HG02973 (cell line): ENCODE data around the gene ZNF319.

Experiments used
- ATAC-seq: cut with Tn5 transposase; IDR thresholded peaks from one replicate; pipeline ENCODE4 v1.9.1; 2021; ENCODE audit warnings: moderate library complexity; ENCODE audit not compliant: unreplicated experiment

The ZNF319 gene

GRCh38 chr16:57957673-57958392 is 42.6 kb downstream of the ZNF319 start:
- no peak for ATAC-seq

- no peak for ATAC-seq
Observed at GRCh38 chr16:57956924-57957672, 43.4 kb downstream of the ZNF319 start.

- no peak for ATAC-seq
Observed at GRCh38 chr16:57956270-57956808, 44.1 kb downstream of the ZNF319 start.

- ATAC-seq = no peak
Observed at GRCh38 chr16:57955572-57956188, 44.8 kb downstream of the ZNF319 start.

GRCh38 chr16:57953857-57954256 is 46.6 kb downstream of the ZNF319 start:
- ATAC-seq = no peak

- no peak for ATAC-seq
Observed at GRCh38 chr16:57952909-57953308, 47.6 kb downstream of the ZNF319 start.

- ATAC-seq = no peak
Observed at GRCh38 chr16:57951204-57951960, 49.1 kb downstream of the ZNF319 start.

- ATAC-seq = no peak
Observed at GRCh38 chr16:57950382-57950781, 50.1 kb downstream of the ZNF319 start.

- no peak for ATAC-seq
Observed at GRCh38 chr16:57949595-57950238, 50.8 kb downstream of the ZNF319 start.

- no peak for ATAC-seq
Observed at GRCh38 chr16:57949013-57949412, 51.5 kb downstream of the ZNF319 start.

GRCh38 chr16:57948027-57948426 is 52.4 kb downstream of the ZNF319 start:
- ATAC-seq = no peak

- ATAC-seq = no peak
Observed at GRCh38 chr16:57947261-57947660, 53.2 kb downstream of the ZNF319 start.

- no peak for ATAC-seq
Observed at GRCh38 chr16:57946181-57946801, 54.2 kb downstream of the ZNF319 start.

GRCh38 chr16:57945740-57946138 is 54.7 kb downstream of the ZNF319 start:
- ATAC-seq = no peak

GRCh38 chr16:57944970-57945739 is 55.3 kb downstream of the ZNF319 start:
- ATAC-seq = no peak
